GM19467 (cell line): ENCODE data around the gene TRAP1.
A peak's percentile ranks its signal among the peaks of the same experiment; 100 is the strongest.
"Not testable (repeated sequence)": the region's sequence is repeated elsewhere in the genome, so short reads cannot be mapped to it uniquely, and the experiment has no call there.

ENCODE experiments used
- ATAC-seq: cut with Tn5 transposase; IDR thresholded peaks from one replicate; pipeline ENCODE4 v1.9.1; 2021; ENCODE audit warnings: mild to moderate bottlenecking, moderate library complexity; ENCODE audit not compliant: unreplicated experiment

Gene TRAP1

GRCh38 chr16:3618769-3619141, 98.6 kb downstream of the TRAP1 start:
- ATAC-seq = no peak

- ATAC-seq = no peak
These were observed 104.5 kb downstream of the TRAP1 start for GRCh38 chr16:3612510-3613466.

- peak; percentile 82 for ATAC-seq
These were observed 106.0 kb downstream of the TRAP1 start, which contains the start of gene SLX4 for GRCh38 chr16:3611146-3611975. Gene SLX4 (minus strand): TSS chr16:3611606. CDS start chr16:3608964, 2,642 bp downstream.

- no peak for ATAC-seq
These were observed 106.6 kb downstream of the TRAP1 start for GRCh38 chr16:3610698-3611145.

GRCh38 chr16:3609895-3610697, 107.2 kb downstream of the TRAP1 start:
- no peak for ATAC-seq

GRCh38 chr16:3608976-3609375, 108.3 kb downstream of the TRAP1 start:
- not testable (repeated sequence) for ATAC-seq

GRCh38 chr16:3608069-3608468, 109.3 kb downstream of the TRAP1 start:
- no peak for ATAC-seq
